Sigmoid colon (tissue), 4 donors: Measurements from ENCODE around the gene SH2B2.
"Not testable (repeated sequence)": the region's sequence is repeated elsewhere in the genome, so short reads cannot be mapped to it uniquely, and the experiment has no call there.

Experiments
- CTCF ChIP-seq, 4 experiments: fragments of 450-650 bp in 3 of 4; fragments of 200-600 bp in 1 of 4; IDR thresholded peaks; one replicate each; pipeline ENCODE4 v1.5.1; 2016 to 2019; ENCODE audit warnings: antibody characterized with exemption in 4 of 4, mild to moderate bottlenecking in 3 of 4, moderate library complexity in 2 of 4
- POLR2A ChIP-seq, 2 donors: fragments of 450-650 bp; IDR thresholded peaks; one replicate each; pipeline ENCODE4 v1.6.1; 2016; ENCODE audit warnings: antibody characterized with exemption in 2 of 2, mild to moderate bottlenecking in 2 of 2, moderate library complexity in 2 of 2
- POLR2AphosphoS5 ChIP-seq, 4 donors: sonication (generic); formaldehyde crosslinking; IDR thresholded peaks; one replicate each; pipeline ENCODE4 v1.6.1; 2017; ENCODE audit warnings: antibody characterized with exemption in 4 of 4

- not testable (repeated sequence) for TF ChIP-seq CTCF, POLR2A, POLR2AphosphoS5 (IDR thresholded peaks at IDR 0.05)
These were observed 60.3 kb downstream of the SH2B2 start for GRCh38 chr7:102346983-102347382.
